Measurements from ENCODE around the gene DBP. TPM values are rescaled to one million over a fixed set of nuclear protein-coding genes. Genes with fewer than 3 reads are reported as not detected.

Gene DBP
- total and polyA plus RNA-seq, 2 of the 13 experiments (the other 11 are each of a cell fraction or from before 2014, with no cell fraction given), result 1.7 to 5.8 TPM

DNA sequence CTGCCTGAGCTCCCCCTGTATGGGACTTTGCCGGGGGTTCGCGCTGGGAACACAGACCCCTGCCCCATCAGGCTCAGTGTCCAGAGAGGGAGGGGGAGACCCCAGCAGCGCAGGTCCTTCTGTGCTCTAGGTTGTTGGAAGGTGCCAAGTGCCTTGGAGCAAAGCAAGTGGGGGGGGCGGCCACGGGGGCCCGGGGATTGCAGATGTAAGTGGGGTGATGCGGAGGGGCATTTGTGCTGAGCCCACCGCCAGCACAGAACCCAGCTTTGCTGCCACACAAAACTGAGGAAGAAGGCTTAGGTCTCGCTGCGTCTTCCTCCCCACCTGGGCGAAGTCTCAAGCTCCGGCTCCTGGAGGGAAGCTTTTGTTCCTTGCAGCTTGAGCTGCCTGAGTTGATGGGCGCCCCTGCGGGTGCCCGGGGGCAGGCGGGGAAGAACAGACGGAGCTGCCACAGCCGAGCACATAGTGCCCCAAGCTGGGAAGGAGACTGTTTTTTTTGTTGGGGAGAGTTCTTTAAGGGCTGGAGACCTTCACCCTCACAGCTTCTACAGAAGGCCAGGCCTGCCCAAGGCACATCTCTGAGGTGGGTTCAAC, 37.1 kb upstream of the DBP start:
- no peaks in the 10 kb centered on the region for H4K20me1 ChIP-seq (ENCODE audit: insufficient read depth, low read length)
- in situ Hi-C loops (cut with HindIII; ENCODE audit: extremely low pct_ligation_motif_present, low pct_unique_long_range_greater_than_20kb), result loop anchor here (10.0 kb wide), 2 partner anchors 110 to 160 kb away; partner anchors contain the start of gene HSD17B14
- ChIA-PET POLR2A (interaction anchor here (0.5 kb wide), 1 partner anchor 95 kb away, joined by 4 read pairs; no protein-coding TSS in a partner anchor), CTCF (ENCODE audit: low intra/inter-chr PET ratio, low total read pairs) (interaction anchor here (1.7 to 2.0 kb wide), 2 partner anchors 28 to 64 kb away, joined by 7 to 18 read pairs; partner anchors contain the start of gene CA11)
- no peak for FAIRE-seq
- H2AFZ ChIP-seq (ENCODE audit: low read length), result no peak overlapping the region
- H3K9me3 ChIP-seq (ENCODE audit: low read length), result no peaks in the 10 kb centered on the region
- H3K79me2 ChIP-seq (ENCODE audit: insufficient read depth, low read length), result no peaks in the 10 kb centered on the region
- DNase-seq (ENCODE audit: low spot score), result no peak
- peaks cover 25% of the 10 kb centered on the region for H3K4me1 ChIP-seq (ENCODE audit: insufficient read depth, low read length)
- H3K27ac ChIP-seq (ENCODE audit: extremely low read length, insufficient read depth, low read length), result no peak overlapping the region
- BruUV-seq (replicated peaks), result no TSS peak
- WGBS (ENCODE audit: low lambda C conversion rate), result 93% methylated on average over 5 of the region's 19 CpGs
- no peak overlapping the region for H3K9ac ChIP-seq (ENCODE audit: insufficient read depth, low read depth, low read length)
- intact Hi-C loops (cut with micrococcal nuclease; ENCODE audit: unreplicated experiment), result no loop called here
- peaks cover 4 to 22% of the 10 kb centered on the region in 2 experiments; a peak in 4 of 5 replicates for H3K27me3 ChIP-seq (ENCODE audit: control insufficient read depth in 1 of 2, insufficient read depth in 2 of 2, low read length in 2 of 2)
- no peak overlapping the region for H3K4me2 ChIP-seq (ENCODE audit: low read depth, low read length)
- ATAC-seq, result no peak
- H3K4me3 ChIP-seq (replicated peaks in 1 of 3; ENCODE audit: insufficient read depth in 1 of 3, low read depth in 2 of 3, low read length in 3 of 3), result no peak overlapping the region
- TF ChIP-seq ZNF253 (CRISPR knock-in tag; IDR thresholded peaks at IDR 0.05; ENCODE audit: borderline replicate concordance), result no peak
- TF ChIP-seq, protein P1, sequence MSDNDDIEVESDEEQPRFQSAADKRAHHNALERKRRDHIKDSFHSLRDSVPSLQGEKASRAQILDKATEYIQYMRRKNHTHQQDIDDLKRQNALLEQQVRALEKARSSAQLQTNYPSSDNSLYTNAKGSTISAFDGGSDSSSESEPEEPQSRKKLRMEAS (IDR thresholded peaks at IDR 0.05), result no peak
- no peak for TF ChIP-seq ZSCAN9 (CRISPR knock-in tag; IDR thresholded peaks at IDR 0.05; ENCODE audit: borderline replicate concordance)
- no peak for TF ChIP-seq MIER2 (CRISPR knock-in tag; IDR thresholded peaks at IDR 0.05)
- no peak for TF ChIP-seq PHB2 (IDR thresholded peaks at IDR 0.05; ENCODE audit: partially characterized antibody)
- TF ChIP-seq TMF1 (CRISPR knock-in tag; IDR thresholded peaks at IDR 0.05; ENCODE audit: low read depth), result no peak
- TF ChIP-seq, protein P2, sequence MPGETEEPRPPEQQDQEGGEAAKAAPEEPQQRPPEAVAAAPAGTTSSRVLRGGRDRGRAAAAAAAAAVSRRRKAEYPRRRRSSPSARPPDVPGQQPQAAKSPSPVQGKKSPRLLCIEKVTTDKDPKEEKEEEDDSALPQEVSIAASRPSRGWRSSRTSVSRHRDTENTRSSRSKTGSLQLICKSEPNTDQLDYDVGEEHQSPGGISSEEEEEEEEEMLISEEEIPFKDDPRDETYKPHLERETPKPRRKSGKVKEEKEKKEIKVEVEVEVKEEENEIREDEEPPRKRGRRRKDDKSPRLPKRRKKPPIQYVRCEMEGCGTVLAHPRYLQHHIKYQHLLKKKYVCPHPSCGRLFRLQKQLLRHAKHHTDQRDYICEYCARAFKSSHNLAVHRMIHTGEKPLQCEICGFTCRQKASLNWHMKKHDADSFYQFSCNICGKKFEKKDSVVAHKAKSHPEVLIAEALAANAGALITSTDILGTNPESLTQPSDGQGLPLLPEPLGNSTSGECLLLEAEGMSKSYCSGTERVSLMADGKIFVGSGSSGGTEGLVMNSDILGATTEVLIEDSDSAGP (CRISPR knock-in tag; IDR thresholded peaks at IDR 0.05; ENCODE audit: borderline replicate concordance), result no peak
- no peak for TF ChIP-seq MXD4 (CRISPR knock-in tag; IDR thresholded peaks at IDR 0.05)
- no peak for TF ChIP-seq POGZ (CRISPR knock-in tag; IDR thresholded peaks at IDR 0.05)
- TF ChIP-seq FOXA1 (IDR thresholded peaks at IDR 0.05), result no peak
- no peak for TF ChIP-seq FOXA1 (CRISPR knock-in tag; IDR thresholded peaks at IDR 0.05)
- TF ChIP-seq ZBTB7B (CRISPR knock-in tag; IDR thresholded peaks at IDR 0.05), result no peak
- TF ChIP-seq DR1 (CRISPR knock-in tag; IDR thresholded peaks at IDR 0.05), result no peak
- no peaks in the 10 kb centered on the region for H3K36me3 ChIP-seq (replicated peaks in 1 of 2; ENCODE audit: control insufficient read depth in 1 of 2, insufficient read depth in 2 of 2, low read length in 2 of 2)

Data from HepG2 (cell line).